IPS-NIHi11 (cell line): Measurements from ENCODE around the gene GAPDH.
A peak's percentile ranks its signal among the peaks of the same experiment; 100 is the strongest.
"Not testable (repeated sequence)": the region's sequence is repeated elsewhere in the genome, so short reads cannot be mapped to it uniquely, and the experiment has no call there.

ENCODE experiments used
- DNase-seq: peaks from one replicate; pipeline ENCODE4 v3.0.0; 2012; ENCODE audit warnings: mixed read lengths, low spot score

GAPDH gene

GRCh38 chr12:6533923-6534694 is at the start of gene GAPDH:
Gene GAPDH (plus strand): TSS chr12:6534517. CDS start chr12:6534833, 316 bp downstream.
- DNase-seq, result peak; percentile 93

- no peak for DNase-seq
These were observed 46.1 kb upstream of the GAPDH start for GRCh38 chr12:6488240-6488639.

- DNase-seq, result no peak
These were observed 44.9 kb upstream of the GAPDH start for GRCh38 chr12:6489449-6489848.

GRCh38 chr12:6490673-6491072 is 43.6 kb upstream of the GAPDH start:
- DNase-seq, result not testable (repeated sequence)

GRCh38 chr12:6492838-6493496 is 41.4 kb upstream of the GAPDH start, which contains the start of gene MRPL51:
Gene MRPL51 (minus strand): TSS chr12:6493262. CDS start chr12:6493136, 126 bp downstream.
- DNase-seq, result peak; percentile 100

GRCh38 chr12:6493497-6494257 is 40.6 kb upstream of the GAPDH start, which contains the start of gene NCAPD2:
Gene NCAPD2 (plus strand): TSS chr12:6494102. CDS start chr12:6495099, 997 bp downstream.
- DNase-seq, result peak; percentile 99

GRCh38 chr12:6494258-6494743 is 40.0 kb upstream of the GAPDH start:
- DNase-seq, result no peak

GRCh38 chr12:6494968-6495367 is 39.3 kb upstream of the GAPDH start:
- DNase-seq, result no peak

GRCh38 chr12:6497291-6497690 is 37.0 kb upstream of the GAPDH start:
- DNase-seq, result not testable (repeated sequence)

- DNase-seq, result no peak
These were observed 33.9 kb upstream of the GAPDH start for GRCh38 chr12:6500466-6500865.

GRCh38 chr12:6507102-6507998 is 27.0 kb upstream of the GAPDH start:
- peak; percentile 23 for DNase-seq

- DNase-seq, result no peak
These were observed 26.2 kb upstream of the GAPDH start for GRCh38 chr12:6508087-6508486.

GRCh38 chr12:6520186-6520585 is 14.1 kb upstream of the GAPDH start:
- no peak for DNase-seq

GRCh38 chr12:6522193-6522592 is 12.1 kb upstream of the GAPDH start:
- no peak for DNase-seq

- no peak for DNase-seq
These were observed 10.6 kb upstream of the GAPDH start for GRCh38 chr12:6523708-6524107.

GRCh38 chr12:6524648-6525047 is 9.7 kb upstream of the GAPDH start:
- no peak for DNase-seq

- DNase-seq, result no peak
These were observed 8.1 kb upstream of the GAPDH start for GRCh38 chr12:6526201-6526600.

- DNase-seq, result no peak
These were observed 7.4 kb upstream of the GAPDH start for GRCh38 chr12:6526766-6527525.

GRCh38 chr12:6527711-6528110 is 6.6 kb upstream of the GAPDH start:
- DNase-seq, result no peak

- no peak for DNase-seq
These were observed 5.6 kb upstream of the GAPDH start for GRCh38 chr12:6528539-6529235.
